HFFc6 (cell line): ENCODE results near the gene UGCG. TPM values are rescaled to one million over a fixed set of nuclear protein-coding genes. Genes with fewer than 3 reads are reported as not detected.

Experiments used
- DNase-seq: peaks from one replicate; pipeline ENCODE4 v3.0.0-alpha.2; 2018
- H3K27ac Mint-ChIP-seq: 2 replicates; pipeline ENCODE4 v1.8.0; 2020; ENCODE audit warnings: mild to moderate bottlenecking, mixed read lengths
- H3K27me3 Mint-ChIP-seq: 2 replicates; pipeline ENCODE4 v1.8.0; 2021; ENCODE audit warnings: mild to moderate bottlenecking, moderate library complexity, mixed read lengths; ENCODE audit not compliant: insufficient read depth
- H3K36me3 Mint-ChIP-seq: 2 replicates; pipeline ENCODE4 v1.8.0; 2021; ENCODE audit warnings: low read depth, mixed read lengths
- H3K4me1 Mint-ChIP-seq: 2 replicates; pipeline ENCODE4 v1.8.0; 2020; ENCODE audit warnings: low read depth, mixed read lengths
- H3K4me3 Mint-ChIP-seq: 2 replicates; pipeline ENCODE4 v1.8.0; 2020; ENCODE audit warnings: mild to moderate bottlenecking, moderate library complexity, mixed read lengths
- H3K9me3 Mint-ChIP-seq: 2 replicates; pipeline ENCODE4 v1.8.0; 2020; ENCODE audit warnings: mild to moderate bottlenecking, mixed read lengths
- CTCF ChIP-seq: fragments of 200-600 bp; sonication (generic); IDR thresholded peaks from 2 replicates; pipeline ENCODE4 v1.5.0; 2021; ENCODE audit warnings: antibody characterized with exemption, mild to moderate bottlenecking
- microRNA-seq: library from miRNA; unstranded; fragments of <30 nt; microRNA quantifications from one replicate; pipeline ENCODE4, GENCODE V29; 2019
- total RNA-seq, 6 experiments: library from RNA; stranded (reverse); fragmentation: NEBNext Ultra II Directional; extraction: Animal tissue kit (Norgen Biotek cat#: 25700); gene quantifications; 2 replicates in 1 of 6; 3 replicates in 5 of 6; pipeline ENCODE4 v1.2.3, GENCODE V29; 2021

Gene UGCG
- total RNA-seq, 6 experiments from 2014 or later = 45.5 to 82.3 (median 70.4) TPM

- DNase-seq = no peak
- no peak overlapping the region for H3K4me3 Mint-ChIP-seq
- no peak overlapping the region for H3K27ac Mint-ChIP-seq
- H3K36me3 Mint-ChIP-seq = no peaks in the 10 kb centered on the region
- H3K9me3 Mint-ChIP-seq = no peaks in the 10 kb centered on the region
- H3K27me3 Mint-ChIP-seq = peaks cover 6% of the 10 kb centered on the region
- peaks cover 14% of the 10 kb centered on the region for H3K4me1 Mint-ChIP-seq
- no peak for TF ChIP-seq CTCF
Observed at GRCh38 chr9:111983484-111983908, 86.9 kb downstream of the UGCG start.

- no peak for DNase-seq
- peaks cover 6% of the 10 kb centered on the region for H3K27me3 Mint-ChIP-seq
- H3K4me3 Mint-ChIP-seq = no peak overlapping the region
- H3K4me1 Mint-ChIP-seq = peaks cover 11% of the 10 kb centered on the region
- H3K27ac Mint-ChIP-seq = no peak overlapping the region
- H3K36me3 Mint-ChIP-seq = no peaks in the 10 kb centered on the region
- TF ChIP-seq CTCF = no peak
- H3K9me3 Mint-ChIP-seq = no peaks in the 10 kb centered on the region
Observed at GRCh38 chr9:111984086-111984802, 87.6 kb downstream of the UGCG start.

Small RNA genes lying within 50 kb of the gene (microRNA-seq; reads per million reads assigned to microRNA genes)
- not detected for gene MIR4668

Other genes with a start within 250 kb of the UGCG start
- gene GNG10, start 235.2 kb upstream of the UGCG start, total RNA-seq = 10 to 100 TPM; 60.5 to 72.7 (median 66.0) TPM
- gene SHOC1, start 101.9 kb upstream of the UGCG start, total RNA-seq = not detected